COR-L47 (cell line): ENCODE measurements around the gene CLEC16A.
A peak's percentile ranks its signal among the peaks of the same experiment; 100 is the strongest.
"Not testable (repeated sequence)": the region's sequence is repeated elsewhere in the genome, so short reads cannot be mapped to it uniquely, and the experiment has no call there.

Experiments
- DNase-seq: peaks from one replicate; lab custom pipeline; 2025; lab: John Stamatoyannopoulos, UW

Gene CLEC16A

DNA sequence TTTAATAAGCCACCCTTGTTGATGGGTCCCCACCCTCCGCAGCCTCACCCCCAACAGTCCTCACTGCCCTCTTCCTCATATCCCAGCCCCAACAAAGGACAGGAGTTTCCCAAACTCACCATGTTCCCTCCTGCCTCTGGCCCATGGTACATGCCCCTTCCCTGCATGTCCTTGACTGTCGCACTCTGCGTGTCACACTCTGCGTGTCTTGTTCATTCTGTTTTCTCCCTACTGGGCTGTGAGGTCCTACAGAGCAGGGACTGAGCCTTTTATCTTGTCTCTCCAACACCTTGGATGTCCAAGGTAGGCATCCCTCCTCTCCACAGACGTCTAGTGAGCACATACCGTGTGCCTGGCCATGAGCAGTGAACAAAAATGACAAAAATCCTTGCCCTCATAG lies 156.9 kb downstream of the CLEC16A start:
- DNase-seq, result no peak

DNA sequence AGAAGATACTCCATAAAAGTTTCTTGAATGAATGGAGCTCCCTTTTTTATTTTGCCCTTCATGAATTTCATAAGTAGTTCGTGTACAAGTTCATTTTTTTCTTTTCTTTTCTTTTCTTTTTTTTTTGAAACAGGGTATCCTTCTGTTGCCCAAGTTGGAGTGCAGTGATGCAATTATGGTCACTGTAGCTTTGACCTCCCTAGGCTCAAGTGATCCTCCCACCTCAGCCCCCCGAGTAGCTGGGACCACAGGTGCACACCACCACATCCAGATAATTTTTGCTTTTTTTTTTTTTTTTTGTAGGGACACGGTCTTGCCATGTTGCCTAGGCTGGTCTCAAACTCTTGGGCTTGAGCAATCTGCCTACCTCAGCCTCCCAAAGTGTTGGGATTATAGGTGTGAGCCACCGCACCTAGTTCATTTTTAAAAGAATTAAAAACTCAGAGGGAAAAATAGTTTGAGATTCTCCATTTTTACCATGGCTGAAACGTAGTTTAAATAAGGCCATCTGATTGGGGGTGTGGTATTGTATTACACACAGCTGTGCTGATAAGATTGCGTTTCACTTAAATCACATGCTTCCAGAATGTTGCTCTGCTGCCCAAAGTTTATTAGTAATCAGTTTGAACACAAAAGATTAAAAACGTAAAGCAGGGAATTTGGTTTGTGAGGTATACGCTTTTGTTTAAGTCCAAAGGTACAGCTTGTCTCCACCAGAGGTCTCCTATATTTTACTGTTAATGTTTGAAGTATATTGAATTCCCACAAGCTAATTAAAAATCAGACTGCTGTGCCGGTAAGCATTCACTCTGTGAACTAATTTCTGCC lies 157.5 kb downstream of the CLEC16A start:
- no peak for DNase-seq

DNA sequence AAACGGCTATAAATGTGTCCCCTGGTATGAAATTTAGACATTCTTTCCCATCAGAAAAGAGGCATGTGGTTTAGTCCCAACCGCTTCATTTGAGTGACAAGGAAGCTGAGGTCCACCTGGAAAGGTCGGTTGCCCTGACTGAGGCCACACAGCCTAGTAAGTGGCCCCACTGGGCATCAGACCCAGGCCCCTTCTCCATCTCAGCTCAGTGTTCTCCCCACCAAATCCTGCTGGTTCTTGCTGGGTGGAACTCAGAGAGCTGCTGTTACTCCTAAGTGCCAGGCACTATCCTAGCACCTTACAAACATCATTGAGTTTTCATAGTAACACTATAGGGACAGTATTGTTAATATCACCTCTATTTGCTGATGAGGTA lies 158.1 kb downstream of the CLEC16A start:
- DNase-seq, result no peak

DNA sequence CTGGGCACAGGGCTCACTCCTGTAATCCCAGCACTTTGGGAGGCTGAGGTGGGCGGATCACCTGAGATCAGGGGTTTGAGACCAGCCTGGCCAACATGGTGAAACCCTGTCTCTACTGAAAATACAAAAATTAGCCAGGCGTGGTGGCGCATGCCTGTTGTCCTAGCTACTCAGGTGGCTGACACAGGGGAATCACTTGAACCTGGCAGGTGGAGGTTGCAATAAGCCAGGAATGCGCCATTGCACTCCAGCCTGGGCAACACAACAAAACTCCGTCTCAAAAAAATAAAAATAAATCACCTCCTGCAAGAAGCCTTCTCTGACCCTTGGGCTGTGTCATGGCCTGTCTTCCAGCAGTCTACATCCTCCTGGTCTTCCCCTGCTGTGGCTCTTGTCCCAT lies 158.9 kb downstream of the CLEC16A start:
- not testable (repeated sequence) for DNase-seq

DNA sequence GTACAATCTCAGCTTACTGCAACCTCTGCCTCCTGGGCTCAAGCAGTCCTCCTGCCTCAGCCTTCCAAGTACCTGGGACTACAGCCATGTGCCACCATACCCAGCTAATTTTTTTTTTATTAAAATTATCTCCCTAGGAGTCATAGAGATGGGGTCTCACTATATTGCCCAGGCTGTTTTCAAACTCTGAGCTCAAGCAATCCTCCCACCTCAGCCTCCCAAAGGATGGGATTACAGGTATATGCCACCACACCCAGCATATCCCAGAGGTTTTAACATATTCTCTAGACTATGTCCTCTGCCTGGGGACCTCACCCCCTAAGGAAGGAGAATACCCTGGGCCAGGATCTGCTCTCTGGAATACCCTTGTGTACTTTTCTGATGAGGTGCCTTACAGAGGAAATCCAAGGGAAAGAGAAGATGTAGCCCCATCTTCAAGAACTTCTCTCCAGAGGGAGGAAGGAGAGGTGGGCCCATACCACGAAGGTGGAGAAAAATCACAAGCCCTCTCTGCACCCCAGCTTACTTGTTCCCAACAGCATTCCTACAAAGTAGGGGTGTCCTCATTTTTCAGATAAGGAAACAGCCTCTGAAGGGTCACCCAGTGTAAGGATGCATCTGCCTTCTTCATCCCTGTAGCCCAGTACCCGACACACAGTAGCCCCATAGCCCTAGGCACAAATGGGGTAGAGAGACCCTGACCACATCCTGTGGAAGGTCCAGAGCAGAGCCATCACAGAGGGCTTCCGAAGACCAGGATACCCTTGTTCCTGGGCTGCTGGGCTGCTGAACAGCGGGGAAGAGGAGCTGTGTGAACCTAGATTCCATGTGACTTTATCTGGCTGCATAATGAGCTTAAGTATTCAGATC lies 160.0 kb downstream of the CLEC16A start:
- DNase-seq, result no peak

- DNase-seq, result no peak
These were observed 160.9 kb downstream of the CLEC16A start for GRCh38 chr16:11105038-11105903.

GRCh38 chr16:11106726-11107125 lies 162.4 kb downstream of the CLEC16A start:
- DNase-seq, result no peak

GRCh38 chr16:11107780-11108465 lies 163.6 kb downstream of the CLEC16A start:
- DNase-seq, result no peak

- no peak for DNase-seq
These were observed 164.1 kb downstream of the CLEC16A start for GRCh38 chr16:11108466-11108805.

DNA sequence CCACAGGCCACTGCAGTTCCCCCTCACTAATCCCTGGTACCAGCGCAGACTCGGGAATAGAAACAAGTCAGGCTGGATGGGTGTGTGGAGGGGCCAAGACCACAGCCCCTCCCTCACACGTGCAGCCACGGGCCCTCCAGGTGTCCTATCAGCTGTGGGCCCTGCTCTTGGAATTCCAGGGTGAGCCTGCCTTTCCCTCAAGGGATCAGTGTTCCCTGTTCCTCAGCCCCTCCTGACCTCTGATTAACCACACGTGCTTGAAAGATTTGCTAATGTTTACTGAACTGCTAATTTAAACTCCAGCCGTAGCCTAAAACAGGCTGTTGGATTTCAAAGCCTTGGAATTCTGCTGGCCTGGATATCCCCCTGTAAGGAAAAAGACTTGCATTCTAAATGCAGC lies 165.2 kb downstream of the CLEC16A start:
- no peak for DNase-seq

GRCh38 chr16:11111150-11111549 lies 166.8 kb downstream of the CLEC16A start:
- no peak for DNase-seq

- DNase-seq, result no peak
These were observed 167.7 kb downstream of the CLEC16A start for GRCh38 chr16:11111856-11112634.

DNA sequence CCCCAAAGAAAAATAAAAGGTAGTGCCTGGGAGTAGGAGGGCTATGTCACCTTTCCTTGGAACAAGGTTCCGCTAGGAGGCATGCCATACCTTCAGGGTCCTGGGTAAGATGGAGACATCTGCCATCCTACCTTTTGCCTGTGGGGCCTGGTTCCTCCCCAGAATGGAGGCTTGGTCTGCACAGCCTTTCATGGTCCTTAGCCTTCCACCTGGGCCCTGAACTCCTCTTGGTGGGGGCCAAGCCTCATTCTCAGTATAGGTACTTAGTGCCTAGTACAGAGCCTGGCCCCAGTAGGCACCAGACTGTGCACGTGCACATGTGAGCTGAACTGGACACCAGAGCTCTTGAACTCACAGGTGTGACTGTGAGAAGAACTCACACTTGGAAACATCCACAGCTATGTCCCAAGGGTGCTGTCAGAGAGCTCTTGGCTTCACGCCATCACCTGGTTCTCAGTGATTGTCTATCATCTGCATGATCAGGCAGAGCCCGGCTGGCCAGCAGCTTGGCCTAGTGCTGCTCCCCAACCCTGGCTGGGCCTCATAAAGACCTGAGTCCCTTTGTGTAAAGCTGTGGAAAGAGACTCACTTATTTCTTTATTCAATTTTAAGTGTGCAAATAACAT lies 168.5 kb downstream of the CLEC16A start:
- DNase-seq, result peak; percentile 42

- DNase-seq, result no peak
These were observed 170.2 kb downstream of the CLEC16A start for GRCh38 chr16:11114366-11115164.

DNA sequence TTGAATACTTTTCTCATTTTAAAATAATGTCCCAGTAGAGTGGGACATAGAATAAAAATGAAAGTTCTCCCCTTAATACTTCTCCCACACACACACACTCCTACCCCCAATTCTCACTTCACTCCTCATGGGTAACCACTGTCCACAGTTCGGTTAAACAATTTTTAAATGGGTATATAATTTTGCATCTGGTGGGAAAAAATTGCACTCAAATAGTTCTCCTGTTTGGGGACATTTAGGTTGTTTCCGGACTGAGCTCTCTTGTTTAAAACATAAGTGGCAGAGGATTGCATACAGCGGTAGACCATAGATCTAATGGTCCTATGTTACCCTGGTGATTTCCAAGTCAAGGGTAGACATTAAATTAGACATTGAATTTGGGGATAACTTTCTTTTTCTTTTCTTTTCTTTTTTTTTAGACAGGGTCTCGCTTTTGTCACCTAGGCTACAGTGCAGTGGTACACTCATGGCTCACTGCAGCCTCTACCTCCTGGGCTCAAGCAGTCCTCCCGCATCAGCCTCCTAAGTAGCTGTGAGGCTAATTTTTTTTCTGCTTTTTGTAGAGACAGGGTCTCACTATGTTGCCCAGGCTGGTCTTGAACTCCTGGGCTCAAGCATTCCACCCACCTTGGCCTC lies 173.3 kb downstream of the CLEC16A start:
- DNase-seq, result no peak

- no peak for DNase-seq
These were observed 174.1 kb downstream of the CLEC16A start for GRCh38 chr16:11118479-11118878.

- DNase-seq, result no peak
These were observed 176.8 kb downstream of the CLEC16A start for GRCh38 chr16:11121083-11121608.

DNA sequence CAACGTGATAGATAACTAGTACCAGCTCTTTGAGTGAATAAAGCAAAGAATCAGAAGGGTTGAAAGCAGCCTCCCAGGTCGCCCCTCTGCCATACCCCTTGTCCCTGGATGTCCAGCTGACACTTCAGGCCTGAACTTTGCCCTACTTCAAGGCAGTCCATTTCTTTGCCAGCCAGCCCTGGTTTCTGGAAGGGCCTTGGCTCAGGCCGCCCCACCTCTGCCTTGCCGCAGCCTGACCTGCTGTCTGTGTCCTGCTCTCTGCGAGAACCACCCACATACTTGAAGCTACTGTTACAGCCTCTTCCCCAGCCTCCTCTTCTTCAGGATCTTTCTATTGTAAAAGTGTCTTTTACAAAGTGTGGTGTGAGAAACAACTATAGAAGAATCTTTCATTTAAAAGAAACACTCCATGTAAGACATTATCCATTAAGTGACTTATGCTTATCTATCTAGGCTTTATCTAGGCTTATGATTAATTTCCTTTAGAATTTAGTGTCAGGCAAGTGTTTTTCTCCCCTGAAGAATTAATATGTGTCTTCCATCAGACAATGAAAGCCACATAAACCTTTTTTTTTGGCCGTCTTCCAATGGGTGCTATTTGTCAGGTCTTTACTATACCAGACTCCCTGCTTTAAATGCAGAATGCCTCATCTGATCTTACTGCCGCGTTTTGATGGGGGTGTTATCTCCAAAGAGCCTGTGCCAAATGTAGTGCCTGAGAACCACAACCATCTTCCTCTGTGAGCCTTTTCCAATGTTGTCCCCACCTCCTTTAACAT lies 177.7 kb downstream of the CLEC16A start:
- peak; percentile 29 for DNase-seq
